ENCODE measurements around the gene ZCWPW1.
"Not testable (repeated sequence)": the region's sequence is repeated elsewhere in the genome, so short reads cannot be mapped to it uniquely, and the experiment has no call there.

Gene ZCWPW1

GRCh38 chr7:100364480-100364879 is 64.0 kb downstream of the ZCWPW1 start:
- no peak for TF ChIP-seq CTCF (conservative IDR thresholded peaks at IDR 0.05)
- H3K27ac ChIP-seq: no peak overlapping the region

GRCh38 chr7:100363797-100364196 is 64.7 kb downstream of the ZCWPW1 start:
- not testable (repeated sequence) for H3K27ac ChIP-seq

- TF ChIP-seq CTCF (conservative IDR thresholded peaks at IDR 0.05): no peak
Measured at GRCh38 chr7:100363098-100363497, 65.4 kb downstream of the ZCWPW1 start.

GRCh38 chr7:100360135-100360854 is 68.2 kb downstream of the ZCWPW1 start:
- TF ChIP-seq CTCF (conservative IDR thresholded peaks at IDR 0.05): no peak
- no peak overlapping the region for H3K27ac ChIP-seq

More at GRCh38 chr7:100363098-100363497, 65.4 kb downstream of the ZCWPW1 start:
- no peak overlapping the region for H3K27ac ChIP-seq

GRCh38 chr7:100358857-100359212 is 69.7 kb downstream of the ZCWPW1 start:
- H3K27ac ChIP-seq: no peak overlapping the region
- no peak for TF ChIP-seq CTCF (conservative IDR thresholded peaks at IDR 0.05)

- 0 out of 2 replicates have a peak, but pooled peaks have one; percentile 16 for TF ChIP-seq CTCF (conservative IDR thresholded peaks at IDR 0.05)
Measured at GRCh38 chr7:100358027-100358856, 70.3 kb downstream of the ZCWPW1 start, which contains the start of gene PILRB. Gene PILRB (plus strand): TSS chr7:100358117. CDS start chr7:100358303, 186 bp downstream.

GRCh38 chr7:100357131-100357561 is 71.4 kb downstream of the ZCWPW1 start:
- H3K27ac ChIP-seq: no peak overlapping the region
- TF ChIP-seq CTCF (conservative IDR thresholded peaks at IDR 0.05): no peak

More at GRCh38 chr7:100358027-100358856, 70.3 kb downstream of the ZCWPW1 start, which contains the start of gene PILRB:
- H3K27ac ChIP-seq: no peak within 1 kb of the TSS

All from VCaP (cell line).